Keratinocyte (primary cell): ENCODE measurements around the gene TPH1. TPM values are rescaled to one million over a fixed set of nuclear protein-coding genes. Genes with fewer than 3 reads are reported as not detected.

Experiments used
- DNase-seq: peaks from one replicate; pipeline ENCODE4 v3.0.0-alpha.2; 2011; ENCODE audit warnings: low read depth, missing footprints, low spot score
- FAIRE-seq: peaks from 2 replicates; lab custom pipeline; 2011; peaks lifted over from hg19 to GRCh38; lab: Jason Lieb, UNC
- H2AFZ ChIP-seq: 2 replicates; pipeline ENCODE4 v1.6.0; 2012; ENCODE audit warnings: low read length, control low read depth, inconsistent platforms; ENCODE audit not compliant: control insufficient read depth
- H3K27ac ChIP-seq: 2 replicates; pipeline ENCODE4 v1.5.1; 2011; ENCODE audit warnings: low read length; ENCODE audit not compliant: control insufficient read depth, insufficient read depth
- H3K27me3 ChIP-seq: 3 replicates; pipeline ENCODE4 v1.6.0; 2011; ENCODE audit warnings: low read length; ENCODE audit not compliant: control insufficient read depth, insufficient read depth; ENCODE audit errors: extremely low read depth
- H3K36me3 ChIP-seq, 2 experiments: 2 replicates in 1 of 2; 3 replicates in 1 of 2; pipeline ENCODE4 v1.5.1; 2011; ENCODE audit warnings: low read length in 2 of 2, mild to moderate bottlenecking in 1 of 2; ENCODE audit not compliant: control insufficient read depth in 2 of 2, insufficient read depth in 2 of 2; ENCODE audit errors: extremely low read depth in 1 of 2
- H3K4me1 ChIP-seq: 3 replicates; pipeline ENCODE4 v1.5.1; 2011; ENCODE audit warnings: low read length; ENCODE audit not compliant: control insufficient read depth, insufficient read depth; ENCODE audit errors: extremely low read depth
- H3K4me2 ChIP-seq: 3 replicates; pipeline ENCODE4 v1.6.0; 2011; ENCODE audit warnings: low read depth, low read length; ENCODE audit not compliant: control insufficient read depth, insufficient read depth; ENCODE audit errors: extremely low read depth
- H3K4me3 ChIP-seq, 3 experiments: fragments of 200-600 bp in 1 of 3; sonication (generic) in 1 of 3; 2 replicates in 2 of 3; 3 replicates in 1 of 3; pipeline ENCODE4 v1.5.1; 2011 to 2016; ENCODE audit warnings: low read length in 3 of 3, mild to moderate bottlenecking in 3 of 3, control low read depth in 2 of 3, inconsistent platforms in 1 of 3, low read depth in 1 of 3, mixed read lengths in 1 of 3, mixed run types in 1 of 3, moderate library complexity in 1 of 3; ENCODE audit not compliant: control insufficient read depth in 2 of 3, insufficient read depth in 2 of 3; ENCODE audit errors: extremely low read depth in 1 of 3
- H3K79me2 ChIP-seq: 2 replicates; pipeline ENCODE4 v1.6.0; 2012; ENCODE audit warnings: low read length; ENCODE audit not compliant: control insufficient read depth, insufficient read depth
- H3K9ac ChIP-seq: 3 replicates; pipeline ENCODE4 v1.6.0; 2011; ENCODE audit warnings: low read length; ENCODE audit not compliant: control insufficient read depth, insufficient read depth; ENCODE audit errors: extremely low read depth
- H3K9me1 ChIP-seq: 3 replicates; pipeline ENCODE4 v1.6.0; 2011; ENCODE audit warnings: low read length; ENCODE audit not compliant: control insufficient read depth, insufficient read depth; ENCODE audit errors: extremely low read depth
- H3K9me3 ChIP-seq: 2 replicates; pipeline ENCODE4 v1.5.1; 2012; ENCODE audit warnings: low read depth, low read length; ENCODE audit not compliant: control insufficient read depth
- H4K20me1 ChIP-seq: 3 replicates; pipeline ENCODE4 v1.6.0; 2011; ENCODE audit warnings: low read length; ENCODE audit not compliant: control insufficient read depth, insufficient read depth; ENCODE audit errors: extremely low read depth
- EZH2 ChIP-seq: IDR thresholded peaks from one replicate; pipeline ENCODE4 v1.6.1; 2012; ENCODE audit warnings: inconsistent platforms, mild to moderate bottlenecking, low read length, moderate library complexity
- dilution Hi-C: fragments of 300-500 bp; cut with MboI; formaldehyde crosslinking; loops from one replicate; pipeline ENCODE4 v1.7.0; 2020; ENCODE audit warnings: low sequenced_read_pairs; ENCODE audit not compliant: extremely low pct_ligation_motif_present
- polyA plus RNA-seq, 5 experiments: library from polyadenylated mRNA; depleted of rRNA in 3 of 5; stranded (reverse) in 3 of 5; stranded (forward) in 1 of 5; unstranded in 1 of 5; fragments of >200 nt; gene quantifications; 1 replicate in 1 of 5; 2 replicates in 3 of 5; 3 replicates in 1 of 5; pipeline versions ENCODE4 v1.2.1 to v1.2.3, GENCODE V29; 2011 to 2012; ENCODE audit warnings: missing spikeins in 2 of 5, low read depth in 1 of 5, low replicate concordance in 1 of 5
- TF ChIP-seq, protein P1 (sequence below), 3 experiments: IDR thresholded peaks in 1 of 3; conservative IDR thresholded peaks in 1 of 3; optimal IDR thresholded peaks in 1 of 3; 2 replicates in 2 of 3; 3 replicates in 1 of 3; pipeline versions ENCODE3 to v1.5.1; 2011; ENCODE audit warnings: low read length in 3 of 3, mild to moderate bottlenecking in 3 of 3, moderate library complexity in 2 of 3, control low read depth in 1 of 3, inconsistent platforms in 1 of 3; ENCODE audit not compliant: insufficient read depth in 2 of 3; ENCODE audit errors: extremely low read depth in 1 of 3

TPH1 gene
- polyA plus RNA-seq, 1 donor (not counting 4 experiments of a cell fraction or from before 2014, with no cell fraction given), result 0.22 TPM

DNA sequence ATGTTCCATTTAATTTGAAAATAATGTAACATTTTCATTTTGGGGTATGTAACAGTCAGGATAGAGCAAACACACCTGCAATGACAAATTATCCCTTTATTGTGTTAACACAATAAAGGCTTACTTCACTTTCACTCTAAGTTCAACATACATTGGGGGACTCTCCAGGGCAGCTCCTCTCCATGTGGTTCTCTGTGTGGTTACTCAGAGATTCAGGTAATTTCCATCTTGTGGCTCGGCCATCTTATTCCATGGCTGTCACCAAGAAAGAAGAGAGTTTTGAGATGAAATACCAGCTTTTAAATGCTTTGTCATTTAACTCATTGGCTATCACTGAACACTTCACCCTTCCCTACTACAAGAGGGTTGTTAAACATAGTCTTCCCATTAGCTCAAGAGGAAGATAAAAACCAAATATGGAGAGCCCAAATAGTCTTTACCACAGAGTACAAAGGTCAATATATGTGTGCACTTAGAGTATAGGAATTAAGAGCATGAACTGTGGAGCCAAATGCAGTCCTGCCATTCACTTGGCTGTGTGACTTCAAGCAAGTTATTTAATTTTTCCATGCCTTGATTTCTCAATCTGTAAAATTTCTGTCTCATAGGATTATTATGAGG is 10.6 kb upstream of the TPH1 start:
- DNase-seq, result no peak
- FAIRE-seq, result no peak
- H3K9ac ChIP-seq, result no peak overlapping the region
- H3K4me1 ChIP-seq, result no peaks in the 10 kb centered on the region
- no peak overlapping the region for H3K27ac ChIP-seq
- TF ChIP-seq, protein P1, sequence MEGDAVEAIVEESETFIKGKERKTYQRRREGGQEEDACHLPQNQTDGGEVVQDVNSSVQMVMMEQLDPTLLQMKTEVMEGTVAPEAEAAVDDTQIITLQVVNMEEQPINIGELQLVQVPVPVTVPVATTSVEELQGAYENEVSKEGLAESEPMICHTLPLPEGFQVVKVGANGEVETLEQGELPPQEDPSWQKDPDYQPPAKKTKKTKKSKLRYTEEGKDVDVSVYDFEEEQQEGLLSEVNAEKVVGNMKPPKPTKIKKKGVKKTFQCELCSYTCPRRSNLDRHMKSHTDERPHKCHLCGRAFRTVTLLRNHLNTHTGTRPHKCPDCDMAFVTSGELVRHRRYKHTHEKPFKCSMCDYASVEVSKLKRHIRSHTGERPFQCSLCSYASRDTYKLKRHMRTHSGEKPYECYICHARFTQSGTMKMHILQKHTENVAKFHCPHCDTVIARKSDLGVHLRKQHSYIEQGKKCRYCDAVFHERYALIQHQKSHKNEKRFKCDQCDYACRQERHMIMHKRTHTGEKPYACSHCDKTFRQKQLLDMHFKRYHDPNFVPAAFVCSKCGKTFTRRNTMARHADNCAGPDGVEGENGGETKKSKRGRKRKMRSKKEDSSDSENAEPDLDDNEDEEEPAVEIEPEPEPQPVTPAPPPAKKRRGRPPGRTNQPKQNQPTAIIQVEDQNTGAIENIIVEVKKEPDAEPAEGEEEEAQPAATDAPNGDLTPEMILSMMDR (optimal IDR thresholded peaks at IDR 0.05 in 1 of 3, IDR thresholded peaks at IDR 0.05 in 1 of 3, conservative IDR thresholded peaks at IDR 0.05 in 1 of 3; ENCODE audit: extremely low read depth in 1 of 3, insufficient read depth in 2 of 3, low read length in 3 of 3), result no peak
- no peak for TF ChIP-seq EZH2
- no peaks in the 10 kb centered on the region for H4K20me1 ChIP-seq
- no peaks in the 10 kb centered on the region for H3K9me1 ChIP-seq
- no peak overlapping the region for H2AFZ ChIP-seq
- H3K79me2 ChIP-seq, result no peaks in the 10 kb centered on the region
- H3K27me3 ChIP-seq, result no peaks in the 10 kb centered on the region
- no peak overlapping the region for H3K4me3 ChIP-seq
- H3K9me3 ChIP-seq, result no peaks in the 10 kb centered on the region
- dilution Hi-C loops, result no loop called here
- H3K4me2 ChIP-seq, result no peak overlapping the region
- H3K36me3 ChIP-seq, result no peaks in the 10 kb centered on the region

DNA sequence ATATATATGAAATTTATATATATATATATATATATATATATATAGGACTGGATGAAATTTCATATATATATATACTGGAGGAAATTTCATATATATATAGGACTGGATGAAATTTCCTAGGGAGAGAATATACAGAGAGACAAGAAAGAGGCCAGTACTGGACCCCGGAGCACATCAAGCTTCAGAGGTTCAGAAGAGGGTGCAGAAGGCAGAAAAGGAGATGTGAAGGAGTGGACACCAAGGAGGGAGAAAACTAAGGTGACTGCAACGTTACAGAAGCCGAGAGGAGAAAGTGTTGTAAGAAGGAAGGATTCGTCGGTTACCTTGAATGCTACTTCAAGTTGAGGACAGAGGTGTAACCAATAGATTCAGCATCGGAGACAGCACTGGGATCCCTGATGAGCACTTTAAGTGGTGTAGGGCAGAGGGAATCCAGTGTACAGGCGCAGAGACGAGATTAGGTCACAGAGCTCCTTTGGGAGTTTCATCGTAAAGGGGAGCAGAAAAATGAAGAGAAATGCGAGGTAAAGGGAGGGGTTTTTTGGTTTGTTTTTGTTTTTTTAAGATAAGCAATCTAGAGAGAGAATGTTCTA is 8.5 kb upstream of the TPH1 start:
- no peaks in the 10 kb centered on the region for H3K36me3 ChIP-seq
- no peaks in the 10 kb centered on the region for H3K9me3 ChIP-seq
- no peak overlapping the region for H3K4me3 ChIP-seq
- H3K79me2 ChIP-seq, result no peaks in the 10 kb centered on the region
- dilution Hi-C loops, result no loop called here
- no peak for FAIRE-seq
- H3K9me1 ChIP-seq, result no peaks in the 10 kb centered on the region
- no peak overlapping the region for H2AFZ ChIP-seq
- no peak overlapping the region for H3K9ac ChIP-seq
- no peak overlapping the region for H3K4me2 ChIP-seq
- no peaks in the 10 kb centered on the region for H3K4me1 ChIP-seq
- H3K27ac ChIP-seq, result no peak overlapping the region
- TF ChIP-seq, protein P1 (optimal IDR thresholded peaks at IDR 0.05 in 1 of 3, IDR thresholded peaks at IDR 0.05 in 1 of 3, conservative IDR thresholded peaks at IDR 0.05 in 1 of 3; ENCODE audit: extremely low read depth in 1 of 3, insufficient read depth in 2 of 3, low read length in 3 of 3), result no peak
- no peak for TF ChIP-seq EZH2
- H4K20me1 ChIP-seq, result no peaks in the 10 kb centered on the region
- no peak for DNase-seq
- no peaks in the 10 kb centered on the region for H3K27me3 ChIP-seq
